A549 (cell line): ENCODE data around the gene PCK1. TPM values are rescaled to one million over a fixed set of nuclear protein-coding genes. Genes with fewer than 3 reads are reported as not detected.

Source experiments
- ATAC-seq, 2 experiments: fragments of 200-7000 bp in 1 of 2; fragments of >200 bp in 1 of 2; cut with Nextera tagmentation in 1 of 2; cut with Tn5 transposase in 1 of 2; 3 replicates each; pipeline versions ENCODE4 v1.8.0 to v1.9.1; 2018 to 2020; ENCODE audit warnings: mild to moderate bottlenecking in 1 of 2, moderate library complexity in 1 of 2
- CTCF ChIA-PET: fragments of 300-600 bp; sonication (Branson Sonifier 250); formaldehyde crosslinking; extraction: SDS; loops from one replicate; lab custom pipeline; 2021; ENCODE audit warnings: antibody characterized with exemption, inconsistent platforms; lab: Yijun Ruan, JAX
- POLR2A ChIA-PET: fragments of 350-600 bp; formaldehyde crosslinking; extraction: SDS; loops from one replicate; lab custom pipeline; 2021; ENCODE audit warnings: antibody characterized with exemption, inconsistent platforms; lab: Yijun Ruan, JAX
- DNase-seq, 2 experiments: peaks; one replicate each; pipeline versions ENCODE4 v3.0.0 to v3.0.0-alpha.2; 2011 to 2016; ENCODE audit warnings: low read depth in 1 of 2, low spot score in 1 of 2
- FAIRE-seq: peaks from 2 replicates; lab custom pipeline; 2011; peaks lifted over from hg19 to GRCh38; lab: Jason Lieb, UNC
- H3K27ac ChIP-seq, 2 experiments: fragments of >200 bp; sonication (Bioruptor Twin); formaldehyde crosslinking; 3 replicates each; pipeline ENCODE4 v1.5.1; 2016 to 2017
- H3K4me1 ChIP-seq: fragments of >200 bp; sonication (Bioruptor Twin); formaldehyde crosslinking; 3 replicates; pipeline ENCODE4 v1.6.1; 2016
- H3K4me2 ChIP-seq: fragments of >200 bp; sonication (Bioruptor Twin); formaldehyde crosslinking; 3 replicates; pipeline ENCODE4 v1.6.1; 2016
- H3K4me3 ChIP-seq: fragments of >200 bp; sonication (Bioruptor Twin); formaldehyde crosslinking; 3 replicates; pipeline ENCODE4 v1.5.1; 2016
- H3K9me3 ChIP-seq: fragments of >200 bp; sonication (Bioruptor Twin); formaldehyde crosslinking; 3 replicates; pipeline ENCODE4 v1.6.1; 2016
- CHD2 ChIP-seq: fragments of 150-350 bp; IDR thresholded peaks from 2 replicates; pipeline ENCODE4 v1.6.1; 2014; ENCODE audit warnings: low read length; ENCODE audit not compliant: partially characterized antibody
- CHD4 ChIP-seq: fragments of 200-600 bp; sonication (generic); IDR thresholded peaks from 2 replicates; pipeline ENCODE4 v1.6.1; 2016; ENCODE audit warnings: antibody characterized with exemption, mild to moderate bottlenecking, borderline replicate concordance
- EHMT2 ChIP-seq: fragments of 200-600 bp; sonication (generic); IDR thresholded peaks from 2 replicates; pipeline ENCODE4 v1.6.1; 2016; ENCODE audit warnings: antibody characterized with exemption, low read depth, mild to moderate bottlenecking, moderate library complexity
- FOSB ChIP-seq: fragments of 250-450 bp; sonication (Bioruptor Pico); IDR thresholded peaks from 2 replicates; pipeline ENCODE4 v1.5.0; 2020; ENCODE audit warnings: mild to moderate bottlenecking, moderate library complexity
- HOXA7 ChIP-seq: fragments of 250-450 bp; sonication (Bioruptor Pico); IDR thresholded peaks from 2 replicates; pipeline ENCODE4 v1.5.0; 2020; ENCODE audit warnings: mild to moderate bottlenecking, moderate library complexity
- JUNB ChIP-seq: fragments of >200 bp; sonication (Bioruptor Twin); formaldehyde crosslinking; IDR thresholded peaks from 2 replicates; pipeline ENCODE4 v1.6.1; 2016
- MYC ChIP-seq: IDR thresholded peaks from 2 replicates; pipeline ENCODE4 v1.6.1; 2012; ENCODE audit warnings: mild to moderate bottlenecking, inconsistent platforms, low read length, improper control_type of control experiment, borderline replicate concordance
- NPAS2 ChIP-seq: fragments of 250-450 bp; sonication (Bioruptor Pico); IDR thresholded peaks from 2 replicates; pipeline ENCODE4 v1.8.0; 2022; ENCODE audit warnings: mild to moderate bottlenecking, moderate library complexity, borderline replicate concordance
- PHF8 ChIP-seq: fragments of 200-600 bp; sonication (generic); IDR thresholded peaks from 2 replicates; pipeline ENCODE4 v1.6.1; 2016; ENCODE audit warnings: low read depth, mild to moderate bottlenecking, antibody characterized with exemption, moderate library complexity, borderline replicate concordance
- RCOR1 ChIP-seq: fragments of 150-350 bp; IDR thresholded peaks from 2 replicates; pipeline ENCODE4 v1.6.1; 2014; ENCODE audit warnings: antibody characterized with exemption, low read length, low read depth
- RFX5 ChIP-seq: fragments of 450-650 bp; IDR thresholded peaks from 2 replicates; pipeline ENCODE4 v1.7.1; 2014; ENCODE audit warnings: antibody characterized with exemption, mild to moderate bottlenecking, moderate library complexity
- ZFP36 ChIP-seq: fragments of 450-650 bp; IDR thresholded peaks from 2 replicates; pipeline ENCODE4 v1.6.1; 2014; ENCODE audit warnings: borderline replicate concordance; ENCODE audit not compliant: partially characterized antibody
- ZSCAN20 ChIP-seq: fragments of 250-450 bp; sonication (Bioruptor Pico); IDR thresholded peaks from 2 replicates; pipeline ENCODE4 v1.8.0; 2022; ENCODE audit warnings: mild to moderate bottlenecking, moderate library complexity
- WGBS: methylation state at CpG from one replicate; pipeline ENCODE4 v1.1.6; 2017; ENCODE audit errors: missing lambda C conversion rate; 5-methylcytosine and 5-hydroxymethylcytosine counted together
- polyA plus RNA-seq, 4 experiments: library from polyadenylated mRNA; depleted of rRNA in 3 of 4; stranded (reverse); fragments of >200 nt; fragmentation: RNase III in 1 of 4; extraction: RNeasy Plus Mini Kit Qiagen cat#74134 plus additional on column Dnase treatment in 1 of 4; gene quantifications; 2 replicates in 3 of 4; 3 replicates in 1 of 4; pipeline ENCODE4 v1.2.3, GENCODE V29; 2011 to 2017
- TF ChIP-seq, protein P1 (sequence below): fragments of 200-600 bp; sonication (generic); IDR thresholded peaks from 2 replicates; pipeline ENCODE4 v1.6.1; 2016; ENCODE audit warnings: antibody characterized with exemption, mild to moderate bottlenecking, moderate library complexity
- TF ChIP-seq, protein P2 (sequence below): fragments of 250-450 bp; sonication (Bioruptor Pico); IDR thresholded peaks from 2 replicates; pipeline ENCODE4 v1.5.0; 2021; ENCODE audit warnings: mild to moderate bottlenecking, moderate library complexity, borderline replicate concordance
- TF ChIP-seq, protein P3 (sequence below): fragments of >200 bp; sonication (Bioruptor Twin); formaldehyde crosslinking; IDR thresholded peaks from 2 replicates; pipeline ENCODE4 v1.6.1; 2016
- TF ChIP-seq, protein P4 (sequence below): IDR thresholded peaks from 2 replicates; pipeline ENCODE4 v1.6.1; 2012; ENCODE audit warnings: low read depth, borderline replicate concordance
- TF ChIP-seq, protein P5 (sequence below): fragments of 150-350 bp; IDR thresholded peaks from 2 replicates; pipeline ENCODE4 v1.6.1; 2014; ENCODE audit warnings: low read depth, mild to moderate bottlenecking, low read length

The PCK1 gene
- polyA plus RNA-seq, 2 of the 4 experiments (the other 2 are of a cell fraction): 0.04 to 0.12 TPM

DNA sequence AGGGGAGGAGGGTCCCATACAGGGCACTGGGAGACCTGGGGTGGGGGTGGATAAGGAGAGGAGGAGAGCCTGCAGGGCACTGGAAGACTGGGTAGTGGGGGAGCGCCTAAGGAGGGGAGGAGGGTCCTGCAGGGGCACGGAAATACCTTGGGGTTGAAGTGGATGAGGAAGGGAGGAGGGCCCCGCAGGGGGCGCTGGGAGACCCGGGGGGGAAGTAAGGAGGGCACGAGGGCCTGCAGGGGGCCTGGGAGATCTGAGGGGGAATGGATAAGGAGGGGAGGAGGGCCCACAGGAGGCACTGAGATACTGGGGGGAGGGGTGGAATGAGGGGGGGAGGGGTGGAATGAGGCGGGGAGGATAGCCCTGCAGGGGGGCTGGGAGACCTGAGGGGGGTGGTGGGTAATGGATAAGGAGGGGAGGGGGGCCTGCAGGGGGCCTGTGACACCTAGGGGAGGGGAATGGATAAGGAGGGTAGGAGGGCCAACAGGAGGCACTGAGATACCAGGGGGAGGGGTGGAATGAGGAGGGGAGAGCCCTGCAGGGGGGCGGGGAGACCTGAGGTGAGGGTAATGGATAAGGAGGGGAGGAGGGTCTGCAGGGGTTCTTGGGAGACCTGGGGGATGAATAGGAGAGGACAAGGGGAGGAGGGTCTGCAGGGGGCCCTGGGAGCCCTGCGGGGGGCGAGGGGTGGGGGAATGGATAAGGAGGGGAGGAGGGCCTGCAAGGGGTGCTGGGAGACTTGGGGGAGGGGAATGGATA is 35.4 kb upstream of the PCK1 start:
- WGBS: 76% methylated on average over 2 of the region's 10 CpGs
- POLR2A ChIA-PET: no interaction called here
- Histone ChIP-seq H3K4me3 (no peak overlapping the region), H3K4me2 (0 out of 3 replicates have a peak overlapping the region, but pooled peaks have one; percentile 30), H3K27ac (peak overlapping the region in 1 of 2 experiments; percentile 16; a peak in 1 of 6 replicates), H3K9me3 (no peaks in the 10 kb centered on the region)
- ATAC-seq: no peak
- no peak for FAIRE-seq
- no peak for DNase-seq
- TF ChIP-seq NPAS2 (CRISPR knock-in tag): no peak
- TF ChIP-seq, protein P1, sequence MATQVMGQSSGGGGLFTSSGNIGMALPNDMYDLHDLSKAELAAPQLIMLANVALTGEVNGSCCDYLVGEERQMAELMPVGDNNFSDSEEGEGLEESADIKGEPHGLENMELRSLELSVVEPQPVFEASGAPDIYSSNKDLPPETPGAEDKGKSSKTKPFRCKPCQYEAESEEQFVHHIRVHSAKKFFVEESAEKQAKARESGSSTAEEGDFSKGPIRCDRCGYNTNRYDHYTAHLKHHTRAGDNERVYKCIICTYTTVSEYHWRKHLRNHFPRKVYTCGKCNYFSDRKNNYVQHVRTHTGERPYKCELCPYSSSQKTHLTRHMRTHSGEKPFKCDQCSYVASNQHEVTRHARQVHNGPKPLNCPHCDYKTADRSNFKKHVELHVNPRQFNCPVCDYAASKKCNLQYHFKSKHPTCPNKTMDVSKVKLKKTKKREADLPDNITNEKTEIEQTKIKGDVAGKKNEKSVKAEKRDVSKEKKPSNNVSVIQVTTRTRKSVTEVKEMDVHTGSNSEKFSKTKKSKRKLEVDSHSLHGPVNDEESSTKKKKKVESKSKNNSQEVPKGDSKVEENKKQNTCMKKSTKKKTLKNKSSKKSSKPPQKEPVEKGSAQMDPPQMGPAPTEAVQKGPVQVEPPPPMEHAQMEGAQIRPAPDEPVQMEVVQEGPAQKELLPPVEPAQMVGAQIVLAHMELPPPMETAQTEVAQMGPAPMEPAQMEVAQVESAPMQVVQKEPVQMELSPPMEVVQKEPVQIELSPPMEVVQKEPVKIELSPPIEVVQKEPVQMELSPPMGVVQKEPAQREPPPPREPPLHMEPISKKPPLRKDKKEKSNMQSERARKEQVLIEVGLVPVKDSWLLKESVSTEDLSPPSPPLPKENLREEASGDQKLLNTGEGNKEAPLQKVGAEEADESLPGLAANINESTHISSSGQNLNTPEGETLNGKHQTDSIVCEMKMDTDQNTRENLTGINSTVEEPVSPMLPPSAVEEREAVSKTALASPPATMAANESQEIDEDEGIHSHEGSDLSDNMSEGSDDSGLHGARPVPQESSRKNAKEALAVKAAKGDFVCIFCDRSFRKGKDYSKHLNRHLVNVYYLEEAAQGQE: no peak
- TF ChIP-seq CHD2: no peak
- TF ChIP-seq, protein P2, sequence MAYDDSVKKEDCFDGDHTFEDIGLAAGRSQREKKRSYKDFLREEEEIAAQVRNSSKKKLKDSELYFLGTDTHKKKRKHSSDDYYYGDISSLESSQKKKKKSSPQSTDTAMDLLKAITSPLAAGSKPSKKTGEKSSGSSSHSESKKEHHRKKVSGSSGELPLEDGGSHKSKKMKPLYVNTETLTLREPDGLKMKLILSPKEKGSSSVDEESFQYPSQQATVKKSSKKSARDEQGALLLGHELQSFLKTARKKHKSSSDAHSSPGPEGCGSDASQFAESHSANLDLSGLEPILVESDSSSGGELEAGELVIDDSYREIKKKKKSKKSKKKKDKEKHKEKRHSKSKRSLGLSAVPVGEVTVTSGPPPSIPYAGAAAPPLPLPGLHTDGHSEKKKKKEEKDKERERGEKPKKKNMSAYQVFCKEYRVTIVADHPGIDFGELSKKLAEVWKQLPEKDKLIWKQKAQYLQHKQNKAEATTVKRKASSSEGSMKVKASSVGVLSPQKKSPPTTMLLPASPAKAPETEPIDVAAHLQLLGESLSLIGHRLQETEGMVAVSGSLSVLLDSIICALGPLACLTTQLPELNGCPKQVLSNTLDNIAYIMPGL (CRISPR knock-in tag): no peak
- no peak for TF ChIP-seq RFX5
- TF ChIP-seq RCOR1: no peak
- no peak for TF ChIP-seq MYC
- TF ChIP-seq FOSB (CRISPR knock-in tag): no peak
- TF ChIP-seq, protein P3, sequence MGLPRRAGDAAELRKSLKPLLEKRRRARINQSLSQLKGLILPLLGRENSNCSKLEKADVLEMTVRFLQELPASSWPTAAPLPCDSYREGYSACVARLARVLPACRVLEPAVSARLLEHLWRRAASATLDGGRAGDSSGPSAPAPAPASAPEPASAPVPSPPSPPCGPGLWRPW: no peak
- TF ChIP-seq, protein P4, sequence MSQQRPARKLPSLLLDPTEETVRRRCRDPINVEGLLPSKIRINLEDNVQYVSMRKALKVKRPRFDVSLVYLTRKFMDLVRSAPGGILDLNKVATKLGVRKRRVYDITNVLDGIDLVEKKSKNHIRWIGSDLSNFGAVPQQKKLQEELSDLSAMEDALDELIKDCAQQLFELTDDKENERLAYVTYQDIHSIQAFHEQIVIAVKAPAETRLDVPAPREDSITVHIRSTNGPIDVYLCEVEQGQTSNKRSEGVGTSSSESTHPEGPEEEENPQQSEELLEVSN: no peak
- no peak for TF ChIP-seq ZSCAN20
- no peak for TF ChIP-seq CHD4
- no peak for TF ChIP-seq PHF8
- TF ChIP-seq JUNB: no peak
- no peak for TF ChIP-seq HOXA7
- TF ChIP-seq EHMT2: no peak
- TF ChIP-seq, protein P5, sequence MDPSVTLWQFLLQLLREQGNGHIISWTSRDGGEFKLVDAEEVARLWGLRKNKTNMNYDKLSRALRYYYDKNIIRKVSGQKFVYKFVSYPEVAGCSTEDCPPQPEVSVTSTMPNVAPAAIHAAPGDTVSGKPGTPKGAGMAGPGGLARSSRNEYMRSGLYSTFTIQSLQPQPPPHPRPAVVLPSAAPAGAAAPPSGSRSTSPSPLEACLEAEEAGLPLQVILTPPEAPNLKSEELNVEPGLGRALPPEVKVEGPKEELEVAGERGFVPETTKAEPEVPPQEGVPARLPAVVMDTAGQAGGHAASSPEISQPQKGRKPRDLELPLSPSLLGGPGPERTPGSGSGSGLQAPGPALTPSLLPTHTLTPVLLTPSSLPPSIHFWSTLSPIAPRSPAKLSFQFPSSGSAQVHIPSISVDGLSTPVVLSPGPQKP: no peak
- TF ChIP-seq ZFP36: no peak
- TF ChIP-seq, all 56 proteins: peak for 0
- peaks cover 6% of the 10 kb centered on the region; the same call in 1 of the 3 replicates for H3K4me1 ChIP-seq
- CTCF ChIA-PET: no interaction called here
